ENCODE results near the gene MAGEA2. TPM values are rescaled to one million over a fixed set of nuclear protein-coding genes. Genes with fewer than 3 reads are reported as not detected.
"Not testable (repeated sequence)": the region's sequence is repeated elsewhere in the genome, so short reads cannot be mapped to it uniquely, and the experiment has no call there.

Gene MAGEA2
- total RNA-seq, 1 donor from 2014 or later = not detected

DNA sequence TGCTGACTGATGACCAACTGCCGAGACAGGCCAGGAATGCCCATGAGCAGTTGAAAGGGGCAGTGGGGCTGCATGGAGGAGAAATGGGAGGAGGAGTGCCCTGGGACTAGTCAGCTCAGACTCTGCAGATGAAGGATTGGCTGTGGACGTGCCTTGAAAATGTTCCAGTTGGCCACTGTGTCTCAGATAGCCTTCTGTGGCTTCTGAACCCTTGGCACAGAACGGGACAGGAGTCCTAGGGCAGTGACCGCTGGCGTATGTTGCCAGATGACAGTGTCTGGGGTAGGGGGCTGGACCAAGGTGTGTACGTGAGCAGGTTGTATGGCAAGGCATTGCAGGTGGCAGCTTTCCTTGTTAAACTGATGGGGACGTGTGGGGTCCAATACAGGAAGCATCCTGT lies 47.1 kb downstream of the MAGEA2 start:
- not testable (repeated sequence) for DNase-seq (ENCODE audit: low spot score)

- DNase-seq (ENCODE audit: low spot score) = not testable (repeated sequence)
Measured at GRCh38 chrX:152700390-152700789, 53.3 kb downstream of the MAGEA2 start.

Other genes with a start within 250 kb of the MAGEA2 start
- 0.03 TPM for gene GABRQ, start 115.9 kb downstream of the MAGEA2 start, total RNA-seq
- gene MAGEA3, start 55.0 kb downstream of the MAGEA2 start, total RNA-seq = not detected
- gene CSAG2, start 44.6 kb downstream of the MAGEA2 start, total RNA-seq = not detected
- not detected for gene MAGEA2B, start 39.2 kb downstream of the MAGEA2 start, total RNA-seq
- gene CSAG1, start 20.1 kb downstream of the MAGEA2 start, total RNA-seq = not detected
- not detected for gene MAGEA12, start 20.1 kb downstream of the MAGEA2 start, total RNA-seq
- not detected for gene CSAG3, start 5.4 kb upstream of the MAGEA2 start, total RNA-seq
- 0.26 TPM for gene MAGEA6, start 15.8 kb upstream of the MAGEA2 start, total RNA-seq
- 44.3 TPM for gene CETN2, start 76.9 kb upstream of the MAGEA2 start, total RNA-seq
- gene NSDHL, start 77.2 kb upstream of the MAGEA2 start, total RNA-seq = 32.4 TPM
- gene ZNF185, start 144.2 kb upstream of the MAGEA2 start, total RNA-seq = 16.5 TPM
- gene PNMA5, start 240.3 kb upstream of the MAGEA2 start, total RNA-seq = not detected

Measured in mucosa of gallbladder (tissue), 1 donor.